ENCODE data around the gene RTL3. TPM values are rescaled to one million over a fixed set of nuclear protein-coding genes. Genes with fewer than 3 reads are reported as not detected.

The RTL3 gene
- total RNA-seq, 1 donor from 2014 or later, result not detected

Other genes with a start within 250 kb of the RTL3 start
- gene LPAR4, start 88.4 kb upstream of the RTL3 start, total RNA-seq, result not detected in 2 replicates